ENCODE data around the gene OR10V1. TPM values are rescaled to one million over a fixed set of nuclear protein-coding genes. Genes with fewer than 3 reads are reported as not detected.
A peak's percentile ranks its signal among the peaks of the same experiment; 100 is the strongest.

Gene OR10V1
- total and polyA plus RNA-seq, 2 donors (not counting 1 experiment from before 2014, with no cell fraction given) = not detected

DNA sequence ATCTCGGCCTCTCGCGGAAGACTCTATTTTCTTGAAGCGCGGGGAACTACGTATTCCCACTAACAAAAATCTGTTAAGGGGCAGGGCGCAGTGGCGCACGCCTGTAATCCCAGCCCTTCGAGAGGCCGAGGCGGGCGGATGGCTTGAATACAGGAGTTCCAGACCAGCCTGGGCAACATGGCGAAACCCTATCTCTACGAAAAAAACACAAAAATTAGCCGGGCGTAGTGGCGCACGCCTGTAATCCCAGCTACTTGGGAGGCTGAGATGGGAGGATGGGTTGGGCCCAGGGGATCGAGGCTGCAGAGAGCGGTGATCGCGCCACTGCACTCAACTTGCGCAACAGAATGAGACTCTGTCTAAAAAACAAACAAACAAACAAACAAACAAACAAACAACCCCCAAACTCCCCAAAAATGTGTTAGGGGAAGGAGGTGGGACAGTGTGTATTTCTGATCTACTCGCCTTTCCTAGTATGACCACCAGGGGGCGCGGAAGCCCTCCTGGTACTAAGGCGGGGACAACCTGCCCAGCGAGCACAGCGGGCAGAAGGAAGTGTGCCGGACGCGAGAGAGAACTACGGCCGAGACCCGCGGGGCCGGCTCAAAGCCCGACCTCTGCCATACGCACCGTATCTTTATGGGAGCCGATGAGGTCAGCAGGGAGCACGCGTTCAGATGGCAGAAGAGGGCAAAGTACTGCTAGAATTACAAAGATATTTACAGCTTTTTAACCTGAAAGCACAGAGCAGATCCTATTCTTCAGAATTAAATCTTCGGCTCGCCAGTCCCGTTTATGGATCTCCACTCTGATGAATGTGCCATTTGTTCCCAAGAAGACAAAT, 40.2 kb upstream of the OR10V1 start:
- peaks cover 9% of the 10 kb centered on the region for H3K79me2 ChIP-seq (ENCODE audit: control insufficient read depth, insufficient read depth, low read length)
- Mint-ChIP-seq H3K4me1 (peaks cover 24% of the 10 kb centered on the region), H3K4me3 (peak overlapping the region; percentile 94), H3K9me3 (ENCODE audit: insufficient read depth) (no peaks in the 10 kb centered on the region), H3K27me3 (peaks cover 10% of the 10 kb centered on the region), H3K27ac (peak overlapping the region; percentile 84)
- DNase-seq = peak; percentile 89
- H3K4me2 ChIP-seq (replicated peaks; ENCODE audit: low read depth, low read length, poor library complexity, severe bottlenecking) = peak overlapping the region; percentile 98
- ChIA-PET POLR2A (interaction anchor here (2.6 kb wide), 1 partner anchor 48 kb away, joined by 5 read pairs; no protein-coding TSS in a partner anchor), CTCF (interaction anchor here (0.6 to 7.5 kb wide), 16 partner anchors 8 to 511 kb away, joined by 3 to 206 read pairs (median 4); partner anchors contain the start of genes MRPL16 and PATL1)
- intact Hi-C loops (cut with micrococcal nuclease) = loop anchor here (1.0 to 10.0 kb wide), 5 partner anchors 18 to 438 kb away; partner anchors contain the start of genes MRPL16 and PATL1
- peaks cover 0 to 5% (median 0%) of the 10 kb centered on the region in 4 experiments for H3K27me3 ChIP-seq (replicated peaks in 1 of 4; ENCODE audit: control extremely low read depth in 1 of 4, control insufficient read depth in 3 of 4, insufficient read depth in 4 of 4, low read length in 3 of 4)
- no peak overlapping the region for H3K27ac ChIP-seq (ENCODE audit: low read length in 2 of 2)
- H3K9me3 ChIP-seq (ENCODE audit: control extremely low read depth in 1 of 3, control insufficient read depth in 2 of 3, insufficient read depth in 1 of 3, low read length in 2 of 3) = no peaks in the 10 kb centered on the region
- TF ChIP-seq EZH2 (IDR thresholded peaks at IDR 0.05; ENCODE audit: borderline replicate concordance, insufficient read depth, low read depth, low read length, poor library complexity, severe bottlenecking) = no peak
- TF ChIP-seq, protein P1, sequence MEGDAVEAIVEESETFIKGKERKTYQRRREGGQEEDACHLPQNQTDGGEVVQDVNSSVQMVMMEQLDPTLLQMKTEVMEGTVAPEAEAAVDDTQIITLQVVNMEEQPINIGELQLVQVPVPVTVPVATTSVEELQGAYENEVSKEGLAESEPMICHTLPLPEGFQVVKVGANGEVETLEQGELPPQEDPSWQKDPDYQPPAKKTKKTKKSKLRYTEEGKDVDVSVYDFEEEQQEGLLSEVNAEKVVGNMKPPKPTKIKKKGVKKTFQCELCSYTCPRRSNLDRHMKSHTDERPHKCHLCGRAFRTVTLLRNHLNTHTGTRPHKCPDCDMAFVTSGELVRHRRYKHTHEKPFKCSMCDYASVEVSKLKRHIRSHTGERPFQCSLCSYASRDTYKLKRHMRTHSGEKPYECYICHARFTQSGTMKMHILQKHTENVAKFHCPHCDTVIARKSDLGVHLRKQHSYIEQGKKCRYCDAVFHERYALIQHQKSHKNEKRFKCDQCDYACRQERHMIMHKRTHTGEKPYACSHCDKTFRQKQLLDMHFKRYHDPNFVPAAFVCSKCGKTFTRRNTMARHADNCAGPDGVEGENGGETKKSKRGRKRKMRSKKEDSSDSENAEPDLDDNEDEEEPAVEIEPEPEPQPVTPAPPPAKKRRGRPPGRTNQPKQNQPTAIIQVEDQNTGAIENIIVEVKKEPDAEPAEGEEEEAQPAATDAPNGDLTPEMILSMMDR (IDR thresholded peaks at IDR 0.05) = peak; percentile 96
- peak overlapping the region; percentile 72 to 97 (median 80) for H3K4me3 ChIP-seq (ENCODE audit: control extremely low read depth in 1 of 5, extremely low read depth in 1 of 5, insufficient read depth in 1 of 5, low read depth in 2 of 5, low read length in 4 of 5)
- no peaks in the 10 kb centered on the region for H3K36me3 ChIP-seq (replicated peaks in 1 of 2; ENCODE audit: control extremely low read depth in 1 of 2, control insufficient read depth in 1 of 2, extremely low read depth in 1 of 2, insufficient read depth in 2 of 2, low read length in 1 of 2)
- H3K4me1 ChIP-seq (ENCODE audit: control insufficient read depth in 2 of 2, insufficient read depth in 2 of 2, low read length in 2 of 2) = peaks cover 14 to 26% of the 10 kb centered on the region in 2 donors
- peaks cover 10% of the 10 kb centered on the region for H4K20me1 ChIP-seq (ENCODE audit: control insufficient read depth, insufficient read depth, low read length, poor library complexity, severe bottlenecking)
- H3K9ac ChIP-seq (ENCODE audit: low read length) = peak overlapping the region; percentile 78
- 33% methylated on average over 34 of the region's 47 CpGs for WGBS (ENCODE audit: insufficient coverage)
- ATAC-seq (ENCODE audit: low read depth) = peak; percentile 73
- peak overlapping the region; percentile 99 for H2AFZ ChIP-seq (ENCODE audit: insufficient read depth, low read depth, low read length, poor library complexity, severe bottlenecking)

DNA sequence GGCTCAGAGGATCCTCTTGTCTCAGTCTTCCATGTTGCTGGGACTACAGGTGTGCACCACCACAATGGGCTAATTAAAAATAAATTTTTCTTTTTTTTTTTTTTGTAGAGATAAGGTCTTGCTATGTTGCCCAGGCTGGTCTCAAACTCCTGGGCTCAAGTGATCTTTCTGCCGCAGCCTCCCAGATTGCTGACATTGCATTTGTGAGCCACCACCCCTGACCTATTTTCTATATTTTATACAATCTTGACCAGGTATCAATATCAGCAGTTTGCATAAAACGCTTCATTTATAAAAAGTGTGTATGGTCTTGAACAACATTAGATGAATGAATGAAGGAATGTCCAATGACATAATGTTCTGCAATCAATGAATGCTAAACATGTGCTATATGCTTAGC, 32.5 kb upstream of the OR10V1 start:
- no CpG with 5 or more reads among the region's 2 CpGs for WGBS (ENCODE audit: insufficient coverage)
- no peaks in the 10 kb centered on the region for H3K9me3 ChIP-seq (ENCODE audit: control extremely low read depth in 1 of 3, control insufficient read depth in 2 of 3, insufficient read depth in 1 of 3, low read length in 2 of 3)
- no peak for ATAC-seq (ENCODE audit: low read depth)
- DNase-seq = no peak
- no peak overlapping the region for H3K4me2 ChIP-seq (replicated peaks; ENCODE audit: low read depth, low read length, poor library complexity, severe bottlenecking)
- POLR2A ChIA-PET = no interaction called here
- intact Hi-C loops (cut with micrococcal nuclease) = no loop called here
- no peaks in the 10 kb centered on the region for H3K4me1 ChIP-seq (ENCODE audit: control insufficient read depth in 2 of 2, insufficient read depth in 2 of 2, low read length in 2 of 2)
- no peak for TF ChIP-seq EZH2 (IDR thresholded peaks at IDR 0.05; ENCODE audit: borderline replicate concordance, insufficient read depth, low read depth, low read length, poor library complexity, severe bottlenecking)
- TF ChIP-seq, protein P1 (IDR thresholded peaks at IDR 0.05) = no peak
- no peak overlapping the region for H3K27ac ChIP-seq (ENCODE audit: low read length in 2 of 2)
- no peak overlapping the region for H3K4me3 ChIP-seq (ENCODE audit: control extremely low read depth in 1 of 5, extremely low read depth in 1 of 5, insufficient read depth in 1 of 5, low read depth in 2 of 5, low read length in 4 of 5)
- H3K79me2 ChIP-seq (ENCODE audit: control insufficient read depth, insufficient read depth, low read length) = no peaks in the 10 kb centered on the region
- H3K9ac ChIP-seq (ENCODE audit: low read length) = no peak overlapping the region
- no peak overlapping the region for H3K4me3 Mint-ChIP-seq
- H3K27me3 Mint-ChIP-seq = peaks cover 43% of the 10 kb centered on the region
- no peaks in the 10 kb centered on the region for H3K9me3 Mint-ChIP-seq (ENCODE audit: insufficient read depth)
- H3K27me3 ChIP-seq (replicated peaks in 1 of 4; ENCODE audit: control extremely low read depth in 1 of 4, control insufficient read depth in 3 of 4, insufficient read depth in 4 of 4, low read length in 3 of 4) = peaks cover 0 to 12% (median 2%) of the 10 kb centered on the region in 4 experiments
- no peak overlapping the region for H2AFZ ChIP-seq (ENCODE audit: insufficient read depth, low read depth, low read length, poor library complexity, severe bottlenecking)
- no peaks in the 10 kb centered on the region for H4K20me1 ChIP-seq (ENCODE audit: control insufficient read depth, insufficient read depth, low read length, poor library complexity, severe bottlenecking)
- no peaks in the 10 kb centered on the region for H3K4me1 Mint-ChIP-seq
- CTCF ChIA-PET = interaction anchor here (1.6 to 2.0 kb wide), 2 partner anchors 8 to 55 kb away, joined by 5 read pairs; no protein-coding TSS in a partner anchor
- no peak overlapping the region for H3K27ac Mint-ChIP-seq
- no peaks in the 10 kb centered on the region for H3K36me3 ChIP-seq (replicated peaks in 1 of 2; ENCODE audit: control extremely low read depth in 1 of 2, control insufficient read depth in 1 of 2, extremely low read depth in 1 of 2, insufficient read depth in 2 of 2, low read length in 1 of 2)
